KMS-11 (cell line): ENCODE results near the gene SCN5A.

Experiments used
- H2AFZ ChIP-seq: fragments of 200-600 bp; sonication (generic); 2 replicates; pipeline ENCODE4 v1.6.1; 2016; ENCODE audit warnings: antibody characterized with exemption, mixed run types, low read depth
- H3K27ac ChIP-seq: fragments of 200-600 bp; sonication (generic); 2 replicates; pipeline ENCODE4 v1.6.1; 2016; ENCODE audit warnings: mild to moderate bottlenecking, mixed run types
- H3K27me3 ChIP-seq: fragments of 200-600 bp; sonication (generic); 2 replicates; pipeline ENCODE4 v1.6.1; 2017; ENCODE audit warnings: mild to moderate bottlenecking, low read depth, mixed run types, moderate library complexity; ENCODE audit not compliant: insufficient read depth
- H3K36me3 ChIP-seq: fragments of 200-600 bp; sonication (generic); 2 replicates; pipeline ENCODE4 v1.6.1; 2017; ENCODE audit warnings: mild to moderate bottlenecking, mixed run types; ENCODE audit not compliant: insufficient read depth
- H3K4me1 ChIP-seq: fragments of 200-600 bp; sonication (generic); 2 replicates; pipeline ENCODE4 v1.6.1; 2016; ENCODE audit warnings: mild to moderate bottlenecking, low read depth, mixed run types; ENCODE audit not compliant: poor library complexity, severe bottlenecking
- H3K4me2 ChIP-seq: fragments of 200-600 bp; sonication (generic); 2 replicates; pipeline ENCODE4 v1.7.0; 2016; ENCODE audit warnings: mild to moderate bottlenecking, mixed run types
- H3K4me3 ChIP-seq: fragments of 200-600 bp; sonication (generic); IDR thresholded peaks from 2 replicates; pipeline ENCODE4 v1.6.1; 2017; ENCODE audit warnings: low read depth, low read length, mixed read lengths; ENCODE audit not compliant: insufficient read depth
- H3K79me2 ChIP-seq: fragments of 200-600 bp; sonication (generic); 2 replicates; pipeline ENCODE4 v1.6.1; 2016; ENCODE audit warnings: low read depth, mixed run types; ENCODE audit not compliant: insufficient read depth
- H3K9ac ChIP-seq: fragments of 200-600 bp; sonication (generic); 2 replicates; pipeline ENCODE4 v1.6.1; 2016; ENCODE audit warnings: mild to moderate bottlenecking, mixed run types
- H4K20me1 ChIP-seq: fragments of 200-600 bp; sonication (generic); 2 replicates; pipeline ENCODE4 v1.6.1; 2016; ENCODE audit warnings: mild to moderate bottlenecking, mixed run types; ENCODE audit not compliant: insufficient read depth
- TF ChIP-seq, protein P1 (sequence below): fragments of 200-600 bp; sonication (generic); conservative IDR thresholded peaks from 2 replicates; pipeline ENCODE4 v1.6.1; 2017; ENCODE audit warnings: low read depth, mild to moderate bottlenecking, antibody characterized with exemption, low read length, moderate library complexity, mixed read lengths

SCN5A gene

GRCh38 chr3:38644662-38645053 lies 4.8 kb downstream of the SCN5A start:
- no peak overlapping the region for H3K9ac ChIP-seq
- TF ChIP-seq, protein P1, sequence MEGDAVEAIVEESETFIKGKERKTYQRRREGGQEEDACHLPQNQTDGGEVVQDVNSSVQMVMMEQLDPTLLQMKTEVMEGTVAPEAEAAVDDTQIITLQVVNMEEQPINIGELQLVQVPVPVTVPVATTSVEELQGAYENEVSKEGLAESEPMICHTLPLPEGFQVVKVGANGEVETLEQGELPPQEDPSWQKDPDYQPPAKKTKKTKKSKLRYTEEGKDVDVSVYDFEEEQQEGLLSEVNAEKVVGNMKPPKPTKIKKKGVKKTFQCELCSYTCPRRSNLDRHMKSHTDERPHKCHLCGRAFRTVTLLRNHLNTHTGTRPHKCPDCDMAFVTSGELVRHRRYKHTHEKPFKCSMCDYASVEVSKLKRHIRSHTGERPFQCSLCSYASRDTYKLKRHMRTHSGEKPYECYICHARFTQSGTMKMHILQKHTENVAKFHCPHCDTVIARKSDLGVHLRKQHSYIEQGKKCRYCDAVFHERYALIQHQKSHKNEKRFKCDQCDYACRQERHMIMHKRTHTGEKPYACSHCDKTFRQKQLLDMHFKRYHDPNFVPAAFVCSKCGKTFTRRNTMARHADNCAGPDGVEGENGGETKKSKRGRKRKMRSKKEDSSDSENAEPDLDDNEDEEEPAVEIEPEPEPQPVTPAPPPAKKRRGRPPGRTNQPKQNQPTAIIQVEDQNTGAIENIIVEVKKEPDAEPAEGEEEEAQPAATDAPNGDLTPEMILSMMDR: no peak

DNA sequence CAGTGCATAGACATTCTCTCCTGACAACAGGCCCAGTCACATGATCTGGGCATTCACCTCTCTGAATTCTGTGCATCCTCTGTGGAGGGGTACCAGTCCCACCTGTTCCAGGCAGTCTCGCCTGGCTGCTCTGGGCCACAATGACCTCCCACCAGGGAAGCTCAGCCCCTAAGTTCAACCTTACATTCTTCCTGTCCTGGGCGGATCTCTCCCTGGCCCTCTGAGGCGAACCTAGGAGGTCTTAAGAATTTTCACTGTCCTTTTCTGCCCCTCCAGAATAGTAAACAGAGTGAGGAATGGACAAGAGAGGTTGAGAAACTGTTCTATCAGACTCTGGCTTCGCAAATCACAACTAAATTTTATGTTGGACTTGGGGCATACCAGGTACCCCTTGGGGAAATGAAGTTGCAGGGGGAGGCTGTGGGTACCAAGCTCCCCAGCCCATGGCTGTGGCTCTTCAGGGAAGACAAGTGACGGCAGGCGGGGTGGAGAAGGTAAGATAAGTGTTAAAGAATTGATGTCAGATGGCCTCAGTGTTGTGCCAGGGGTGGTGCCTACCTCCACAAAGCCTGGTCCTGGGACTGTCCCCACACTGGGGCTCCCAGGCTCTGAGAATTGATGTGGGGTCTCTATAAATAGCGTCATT lies 5.3 kb downstream of the SCN5A start:
- no peaks in the 10 kb centered on the region for H3K36me3 ChIP-seq
- H3K4me2 ChIP-seq: no peak overlapping the region
- H2AFZ ChIP-seq: no peak overlapping the region
- H3K9ac ChIP-seq: no peak overlapping the region
- H3K27ac ChIP-seq: no peak overlapping the region
- H3K4me1 ChIP-seq: no peaks in the 10 kb centered on the region
- no peaks in the 10 kb centered on the region for H4K20me1 ChIP-seq
- H3K27me3 ChIP-seq: no peaks in the 10 kb centered on the region; the same call in 1 of the 2 replicates
- no peaks in the 10 kb centered on the region for H3K79me2 ChIP-seq
- TF ChIP-seq, protein P1: no peak
- no peak overlapping the region for H3K4me3 ChIP-seq

More at GRCh38 chr3:38644662-38645053, 4.8 kb downstream of the SCN5A start:
- Histone ChIP-seq H3K79me2 (no peaks in the 10 kb centered on the region), H3K36me3 (no peaks in the 10 kb centered on the region), H4K20me1 (no peaks in the 10 kb centered on the region), H3K4me2 (no peak overlapping the region), H3K27me3 (no peaks in the 10 kb centered on the region; the same call in 1 of the 2 replicates), H3K27ac (no peak overlapping the region), H2AFZ (no peak overlapping the region), H3K4me1 (no peaks in the 10 kb centered on the region), H3K4me3 (no peak overlapping the region)

DNA sequence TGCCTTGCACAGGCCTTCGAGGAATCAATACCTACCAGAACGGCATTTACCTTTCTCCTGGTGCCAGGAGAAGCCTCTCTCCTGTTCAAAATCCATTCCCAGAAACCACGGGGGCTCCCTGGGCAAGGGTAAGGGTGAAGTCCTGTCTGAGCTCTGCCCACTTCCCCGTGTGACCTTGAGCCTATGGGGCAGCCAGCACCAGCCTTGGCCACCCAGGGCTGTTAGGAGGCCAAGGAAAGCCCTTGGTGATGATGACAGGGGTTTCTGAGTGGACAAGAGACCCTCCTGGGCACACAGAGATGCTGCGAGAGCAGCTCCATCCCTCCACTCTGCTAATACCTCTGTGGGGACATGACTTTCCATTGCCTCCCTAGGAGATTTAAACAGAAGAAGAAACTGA lies 5.9 kb downstream of the SCN5A start:
- H3K4me1 ChIP-seq: no peaks in the 10 kb centered on the region
- H3K9ac ChIP-seq: no peak overlapping the region
- no peak overlapping the region for H3K27ac ChIP-seq
- H3K4me3 ChIP-seq: no peak overlapping the region
- TF ChIP-seq, protein P1: no peak
- no peaks in the 10 kb centered on the region for H3K79me2 ChIP-seq
- no peak overlapping the region for H2AFZ ChIP-seq
- no peaks in the 10 kb centered on the region for H3K27me3 ChIP-seq
- H3K36me3 ChIP-seq: no peaks in the 10 kb centered on the region
- H4K20me1 ChIP-seq: no peaks in the 10 kb centered on the region
- no peak overlapping the region for H3K4me2 ChIP-seq

- no peak overlapping the region for H2AFZ ChIP-seq
- H3K27ac ChIP-seq: no peak overlapping the region
- no peaks in the 10 kb centered on the region for H3K36me3 ChIP-seq
- H3K4me1 ChIP-seq: no peaks in the 10 kb centered on the region
- no peak overlapping the region for H3K4me2 ChIP-seq
- TF ChIP-seq, protein P1: no peak
- no peaks in the 10 kb centered on the region for H3K79me2 ChIP-seq
- no peak overlapping the region for H3K4me3 ChIP-seq
- no peaks in the 10 kb centered on the region for H4K20me1 ChIP-seq
- H3K27me3 ChIP-seq: no peaks in the 10 kb centered on the region
- H3K9ac ChIP-seq: no peak overlapping the region
Measured at GRCh38 chr3:38643090-38643489, 6.4 kb downstream of the SCN5A start.
